K562 (cell line): ENCODE results near the gene PPT2. TPM values are rescaled to one million over a fixed set of nuclear protein-coding genes. Genes with fewer than 3 reads are reported as not detected.
A peak's percentile ranks its signal among the peaks of the same experiment; 100 is the strongest.

ENCODE experiments used
- ATF3 ChIP-seq, 2 experiments: fragments of 450-650 bp in 1 of 2; sonication (generic) in 1 of 2; formaldehyde crosslinking in 1 of 2; IDR thresholded peaks in 1 of 2; conservative IDR thresholded peaks in 1 of 2; 2 replicates each; pipeline versions ENCODE4 v1.6.1 to v1.8.1; 2016 to 2023; ENCODE audit warnings: mild to moderate bottlenecking in 2 of 2, moderate library complexity in 2 of 2, inconsistent platforms in 1 of 2, missing genetic modification reagents in 1 of 2
- CHCHD3 ChIP-seq: fragments of 250-450 bp; sonication (Bioruptor Pico); IDR thresholded peaks from 2 replicates; pipeline ENCODE4 v2.1.2; 2022; ENCODE audit warnings: mild to moderate bottlenecking
- EWSR1 ChIP-seq: fragments of 450-650 bp; IDR thresholded peaks from 2 replicates; pipeline ENCODE4 v1.6.1; 2018; ENCODE audit warnings: borderline replicate concordance, mild to moderate bottlenecking, low read depth, moderate library complexity; ENCODE audit not compliant: partially characterized antibody
- FOXJ2 ChIP-seq: fragments of 200-800 bp; sonication (Bioruptor generic); IDR thresholded peaks from 2 replicates; pipeline ENCODE4 v1.6.1; 2016; ENCODE audit warnings: missing genetic modification characterization, missing compliant biosample characterization
- MTA1 ChIP-seq: fragments of 450-650 bp; IDR thresholded peaks from 2 replicates; pipeline ENCODE4 v1.6.1; 2017; ENCODE audit warnings: borderline replicate concordance
- NFXL1 ChIP-seq: fragments of 450-650 bp; formaldehyde crosslinking; IDR thresholded peaks from 2 replicates; pipeline ENCODE4 v1.4.0; 2021; ENCODE audit warnings: mild to moderate bottlenecking
- PHF21A ChIP-seq: fragments of 450-650 bp; IDR thresholded peaks from 2 replicates; pipeline ENCODE4 v1.6.1; 2017; ENCODE audit warnings: low read depth, borderline replicate concordance
- PHTF2 ChIP-seq: fragments of 250-450 bp; sonication (Bioruptor Pico); IDR thresholded peaks from 2 replicates; pipeline ENCODE4 v1.5.0; 2021; ENCODE audit warnings: mild to moderate bottlenecking
- POLR2B ChIP-seq: fragments of 450-650 bp; IDR thresholded peaks from 2 replicates; pipeline ENCODE4 v1.6.1; 2018; ENCODE audit warnings: low read depth; ENCODE audit not compliant: partially characterized antibody
- POLR2H ChIP-seq: IDR thresholded peaks from 2 replicates; pipeline ENCODE4 v1.6.1; 2016; ENCODE audit warnings: missing genetic modification characterization, low read depth, mild to moderate bottlenecking, control low read depth, missing compliant biosample characterization, moderate library complexity
- RBM14 ChIP-seq: fragments of 200-400 bp; formaldehyde crosslinking; IDR thresholded peaks from 2 replicates; pipeline ENCODE4 v1.6.1; 2018; ENCODE audit warnings: low read depth, mild to moderate bottlenecking, low read length, moderate library complexity, borderline replicate concordance; ENCODE audit not compliant: insufficient read depth
- RBM15 ChIP-seq: fragments of 200-400 bp; formaldehyde crosslinking; IDR thresholded peaks from 2 replicates; pipeline ENCODE4 v1.6.1; 2018; ENCODE audit warnings: mild to moderate bottlenecking, low read length, moderate library complexity; ENCODE audit not compliant: insufficient read depth
- SUPT5H ChIP-seq: fragments of 450-650 bp; IDR thresholded peaks from 2 replicates; pipeline ENCODE4 v1.6.1; 2016
- U2AF1 ChIP-seq: fragments of 200-400 bp; formaldehyde crosslinking; optimal IDR thresholded peaks from 2 replicates; pipeline ENCODE3; 2017; ENCODE audit warnings: mild to moderate bottlenecking, low read depth, low read length, moderate library complexity
- ZC3H4 ChIP-seq: sonication (generic); formaldehyde crosslinking; IDR thresholded peaks from 2 replicates; pipeline ENCODE4 v1.9.0; 2021; ENCODE audit warnings: missing genetic modification reagents, borderline replicate concordance
- ZNF239 ChIP-seq: fragments of 250-450 bp; sonication (Bioruptor Pico); IDR thresholded peaks from 2 replicates; pipeline ENCODE4 v1.4.0; 2020; ENCODE audit warnings: mild to moderate bottlenecking
- ZNF395 ChIP-seq: fragments of 200-800 bp; sonication (Bioruptor generic); IDR thresholded peaks from 2 replicates; pipeline ENCODE4 v1.6.1; 2017; ENCODE audit warnings: missing genetic modification characterization, missing compliant biosample characterization
- ZNF445 ChIP-seq: fragments of 250-450 bp; sonication (Bioruptor Pico); IDR thresholded peaks from 2 replicates; pipeline ENCODE4 v1.4.0; 2020; ENCODE audit warnings: low read depth, mild to moderate bottlenecking, moderate library complexity
- ZNF584 ChIP-seq: fragments of 200-800 bp; sonication (Bioruptor generic); IDR thresholded peaks from 2 replicates; pipeline ENCODE4 v1.6.1; 2016; ENCODE audit warnings: low read depth, mild to moderate bottlenecking, missing genetic modification characterization, missing compliant biosample characterization
- ZNF766 ChIP-seq: fragments of 200-800 bp; sonication (Bioruptor generic); conservative IDR thresholded peaks from 2 replicates; pipeline ENCODE4 v1.6.1; 2016; ENCODE audit warnings: missing genetic modification characterization, missing compliant biosample characterization
- ZNF830 ChIP-seq: fragments of 250-450 bp; sonication (Bioruptor Pico); IDR thresholded peaks from 2 replicates; pipeline ENCODE4 v1.5.0; 2021; ENCODE audit warnings: mild to moderate bottlenecking
- polyA plus RNA-seq, 8 experiments: library from polyadenylated mRNA; depleted of rRNA in 4 of 8; stranded (reverse) in 5 of 8; unstranded in 3 of 8; fragments of >200 nt; fragmentation: Nextera tagmentation in 2 of 8; fragmentation: Illumina TruSeq in 1 of 8; extraction: Ambion mirVana in 2 of 8; extraction: Trizol in 1 of 8; gene quantifications; 2 replicates each; pipeline versions ENCODE4 v1.2.1 to v1.2.3, GENCODE V29; 2011 to 2014; ENCODE audit warnings: inconsistent platforms in 1 of 8, missing spikeins in 1 of 8
- total RNA-seq, 7 experiments: library from RNA; depleted of rRNA in 6 of 7; stranded (reverse); fragments of >200 nt in 6 of 7; fragmentation: Illumina TruSeq in 2 of 7; extraction: Trizol in 2 of 7; gene quantifications; 2 replicates each; pipeline versions ENCODE4 v1.2.1 to v1.2.3, GENCODE V29; 2011 to 2021; ENCODE audit warnings: low replicate concordance in 1 of 7
- TF ChIP-seq, protein P1 (sequence below): fragments of 450-650 bp; conservative IDR thresholded peaks from 2 replicates; pipeline ENCODE4 v1.6.1; 2016; ENCODE audit warnings: missing genetic modification characterization, low read depth, mild to moderate bottlenecking, control low read depth, missing compliant biosample characterization

The PPT2 gene
- total and polyA plus RNA-seq, 9 of the 15 experiments (the other 6 are each of a cell fraction or from before 2014, with no cell fraction given): 27.4 to 98.8 (median 69.9) TPM

GRCh38 chr6:32184084-32184640 lies 30.2 kb downstream of the PPT2 start, which contains the start of gene AGER (continued):
- peak; percentile 30; the same call in 1 of the 2 replicates for TF ChIP-seq POLR2H (tag)
- no peak for TF ChIP-seq ATF3 (IDR thresholded peaks at IDR 0.05)
- TF ChIP-seq ATF3 (CRISPR knock-in tag; conservative IDR thresholded peaks at IDR 0.05): no peak
- no peak for TF ChIP-seq EWSR1
- TF ChIP-seq ZNF584 (CRISPR knock-in tag): peak; percentile 84; the same call in 1 of the 2 replicates
- no peak for TF ChIP-seq ZNF445 (CRISPR knock-in tag)
- TF ChIP-seq PHTF2 (CRISPR knock-in tag): peak; percentile 7; the same call in 1 of the 2 replicates
- TF ChIP-seq U2AF1: no peak
- peak; percentile 35; the same call in 1 of the 2 replicates for TF ChIP-seq ZNF830 (CRISPR knock-in tag)
- TF ChIP-seq ZNF239 (CRISPR knock-in tag): peak; percentile 16; the same call in 1 of the 2 replicates
- TF ChIP-seq CHCHD3 (CRISPR knock-in tag): no peak
- peak; percentile 53; the same call in 1 of the 2 replicates for TF ChIP-seq ZNF395 (CRISPR knock-in tag)
- TF ChIP-seq RBM15: no peak
- peak; percentile 70 for TF ChIP-seq POLR2B
- TF ChIP-seq NFXL1 (CRISPR knock-in tag): peak; percentile 77; the same call in 1 of the 2 replicates
- TF ChIP-seq SUPT5H: peak; percentile 64
- no peak for TF ChIP-seq RBM14
- no peak for TF ChIP-seq FOXJ2
- 0 out of 2 replicates have a peak, but pooled peaks have one; percentile 27 for TF ChIP-seq ZNF766 (CRISPR knock-in tag)
- no peak for TF ChIP-seq MTA1
- TF ChIP-seq, protein P1, sequence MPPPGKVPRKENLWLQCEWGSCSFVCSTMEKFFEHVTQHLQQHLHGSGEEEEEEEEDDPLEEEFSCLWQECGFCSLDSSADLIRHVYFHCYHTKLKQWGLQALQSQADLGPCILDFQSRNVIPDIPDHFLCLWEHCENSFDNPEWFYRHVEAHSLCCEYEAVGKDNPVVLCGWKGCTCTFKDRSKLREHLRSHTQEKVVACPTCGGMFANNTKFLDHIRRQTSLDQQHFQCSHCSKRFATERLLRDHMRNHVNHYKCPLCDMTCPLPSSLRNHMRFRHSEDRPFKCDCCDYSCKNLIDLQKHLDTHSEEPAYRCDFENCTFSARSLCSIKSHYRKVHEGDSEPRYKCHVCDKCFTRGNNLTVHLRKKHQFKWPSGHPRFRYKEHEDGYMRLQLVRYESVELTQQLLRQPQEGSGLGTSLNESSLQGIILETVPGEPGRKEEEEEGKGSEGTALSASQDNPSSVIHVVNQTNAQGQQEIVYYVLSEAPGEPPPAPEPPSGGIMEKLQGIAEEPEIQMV (tag): 0 out of 2 replicates have a peak, but pooled peaks have one; percentile 38
- TF ChIP-seq ZC3H4 (CRISPR knock-in tag): no peak
- TF ChIP-seq PHF21A: no peak
